ENCODE measurements around the gene CNTN4.

CNTN4 gene

DNA sequence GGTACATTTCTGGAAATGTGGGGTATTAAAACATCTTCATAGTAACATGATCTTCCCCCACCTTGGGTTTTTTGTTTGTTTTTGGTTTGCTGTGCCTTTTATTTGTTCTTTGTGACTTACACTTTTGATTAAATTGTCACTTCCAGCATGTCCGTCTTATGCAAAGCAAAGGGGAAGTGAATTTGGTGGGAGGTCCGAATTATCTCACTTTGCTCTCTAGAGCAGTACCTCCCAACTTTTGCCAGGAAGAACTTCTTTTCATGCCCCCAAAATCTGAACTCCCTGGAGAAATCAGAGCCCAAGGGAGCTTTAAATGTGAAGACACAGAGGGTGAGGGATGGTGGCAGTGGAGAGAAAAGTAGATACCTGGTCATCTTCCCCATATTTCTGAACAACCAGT lies 838.4 kb downstream of the CNTN4 start:
- no peak for DNase-seq (ENCODE audit: low read depth in 2 of 2)
- TF ChIP-seq, protein P1, sequence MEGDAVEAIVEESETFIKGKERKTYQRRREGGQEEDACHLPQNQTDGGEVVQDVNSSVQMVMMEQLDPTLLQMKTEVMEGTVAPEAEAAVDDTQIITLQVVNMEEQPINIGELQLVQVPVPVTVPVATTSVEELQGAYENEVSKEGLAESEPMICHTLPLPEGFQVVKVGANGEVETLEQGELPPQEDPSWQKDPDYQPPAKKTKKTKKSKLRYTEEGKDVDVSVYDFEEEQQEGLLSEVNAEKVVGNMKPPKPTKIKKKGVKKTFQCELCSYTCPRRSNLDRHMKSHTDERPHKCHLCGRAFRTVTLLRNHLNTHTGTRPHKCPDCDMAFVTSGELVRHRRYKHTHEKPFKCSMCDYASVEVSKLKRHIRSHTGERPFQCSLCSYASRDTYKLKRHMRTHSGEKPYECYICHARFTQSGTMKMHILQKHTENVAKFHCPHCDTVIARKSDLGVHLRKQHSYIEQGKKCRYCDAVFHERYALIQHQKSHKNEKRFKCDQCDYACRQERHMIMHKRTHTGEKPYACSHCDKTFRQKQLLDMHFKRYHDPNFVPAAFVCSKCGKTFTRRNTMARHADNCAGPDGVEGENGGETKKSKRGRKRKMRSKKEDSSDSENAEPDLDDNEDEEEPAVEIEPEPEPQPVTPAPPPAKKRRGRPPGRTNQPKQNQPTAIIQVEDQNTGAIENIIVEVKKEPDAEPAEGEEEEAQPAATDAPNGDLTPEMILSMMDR (IDR thresholded peaks at IDR 0.05; ENCODE audit: low read depth, low read length): no peak
- no peak overlapping the region for H3K4me3 ChIP-seq (replicated peaks in 1 of 2; ENCODE audit: low read depth in 2 of 2, low read length in 2 of 2)

DNA sequence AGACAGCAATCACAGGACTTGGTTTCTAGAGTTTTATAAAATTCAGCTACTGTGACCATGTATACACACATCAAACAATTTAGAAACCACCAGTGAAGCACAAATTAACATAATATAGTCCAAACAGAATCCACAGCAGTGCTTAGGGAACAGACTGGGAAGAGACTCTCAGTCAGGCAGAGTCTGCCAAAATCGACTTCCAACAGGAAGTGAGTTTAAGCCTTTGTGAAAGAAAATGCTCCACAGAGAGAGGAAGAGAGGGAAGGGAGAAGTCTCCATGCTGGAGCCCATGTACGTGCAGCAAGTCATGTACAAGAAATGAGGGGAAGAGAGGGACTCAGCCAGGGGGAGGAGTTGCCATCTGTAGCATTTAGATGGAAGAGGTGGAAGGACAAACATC lies 838.9 kb downstream of the CNTN4 start:
- no peak for DNase-seq (ENCODE audit: low read depth in 2 of 2)
- no peak overlapping the region for H3K4me3 ChIP-seq (replicated peaks in 1 of 2; ENCODE audit: low read depth in 2 of 2, low read length in 2 of 2)
- TF ChIP-seq, protein P1 (IDR thresholded peaks at IDR 0.05; ENCODE audit: low read depth, low read length): no peak

DNA sequence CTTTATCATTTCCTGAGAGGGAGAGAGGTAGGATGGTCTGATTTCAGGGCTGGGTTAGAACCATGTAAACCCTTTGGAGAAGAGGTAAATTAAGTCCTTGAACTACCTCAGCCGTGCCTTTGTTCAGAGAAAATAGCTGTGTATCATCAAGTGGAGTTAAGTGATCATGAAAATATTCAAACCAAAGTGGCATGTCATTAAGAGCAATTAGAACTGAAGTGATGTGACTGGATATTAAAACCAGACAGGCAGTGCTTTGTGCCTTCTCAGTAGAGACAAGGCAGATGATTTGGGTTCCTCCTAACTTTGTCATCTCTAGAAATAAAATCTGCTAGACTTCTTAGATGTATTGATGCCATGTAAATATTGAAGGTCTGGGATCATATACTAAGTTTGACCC lies 840.0 kb downstream of the CNTN4 start:
- TF ChIP-seq, protein P1 (IDR thresholded peaks at IDR 0.05; ENCODE audit: low read depth, low read length): no peak
- no peak for DNase-seq (ENCODE audit: low read depth in 2 of 2)
- H3K4me3 ChIP-seq (replicated peaks in 1 of 2; ENCODE audit: low read depth in 2 of 2, low read length in 2 of 2): no peak overlapping the region

DNA sequence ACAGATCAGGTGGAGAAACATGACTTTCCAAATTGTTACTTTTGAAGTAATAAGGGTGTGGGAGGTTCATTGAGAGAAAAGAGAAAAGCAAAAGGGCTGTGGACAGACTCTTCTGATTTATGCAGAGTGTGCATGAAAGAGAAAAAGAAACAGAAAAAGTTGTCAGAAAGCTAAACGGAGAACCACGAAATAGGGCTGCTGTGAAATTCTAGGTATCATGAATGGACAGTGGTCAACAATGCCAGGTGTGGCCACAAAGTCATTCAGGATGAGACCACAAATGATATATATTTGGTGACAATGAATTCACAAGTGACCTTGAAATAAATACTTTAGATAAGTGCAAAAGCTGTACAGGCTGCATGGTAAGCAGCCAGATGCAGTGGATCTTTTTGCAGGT lies 841.4 kb downstream of the CNTN4 start:
- no peak for DNase-seq (ENCODE audit: low read depth in 2 of 2)
- TF ChIP-seq, protein P1 (IDR thresholded peaks at IDR 0.05; ENCODE audit: low read depth, low read length): no peak
- H3K4me3 ChIP-seq (replicated peaks in 1 of 2; ENCODE audit: low read depth in 2 of 2, low read length in 2 of 2): no peak overlapping the region

DNA sequence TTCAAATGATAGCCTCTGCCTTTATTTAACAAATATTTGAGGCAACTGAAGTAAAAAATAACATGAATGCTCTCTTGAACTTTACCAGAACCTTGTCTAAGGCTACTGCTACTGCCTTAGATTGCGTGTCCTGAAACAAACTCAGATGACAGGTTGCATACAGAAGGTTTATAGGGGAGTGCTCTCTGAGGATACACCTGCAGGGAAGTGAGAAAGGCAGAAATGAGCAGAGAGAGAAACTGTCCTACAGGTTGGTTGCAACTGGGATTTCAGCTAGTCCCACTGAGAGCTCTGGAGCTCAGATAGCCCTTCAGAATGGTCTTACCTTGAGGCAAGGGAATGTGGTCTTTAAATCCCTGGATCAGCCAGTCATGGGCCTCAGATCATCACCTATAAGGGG lies 846.0 kb downstream of the CNTN4 start:
- DNase-seq (ENCODE audit: low read depth in 2 of 2): no peak
- TF ChIP-seq, protein P1 (IDR thresholded peaks at IDR 0.05; ENCODE audit: low read depth, low read length): no peak
- H3K4me3 ChIP-seq (replicated peaks in 1 of 2; ENCODE audit: low read depth in 2 of 2, low read length in 2 of 2): no peak overlapping the region

DNA sequence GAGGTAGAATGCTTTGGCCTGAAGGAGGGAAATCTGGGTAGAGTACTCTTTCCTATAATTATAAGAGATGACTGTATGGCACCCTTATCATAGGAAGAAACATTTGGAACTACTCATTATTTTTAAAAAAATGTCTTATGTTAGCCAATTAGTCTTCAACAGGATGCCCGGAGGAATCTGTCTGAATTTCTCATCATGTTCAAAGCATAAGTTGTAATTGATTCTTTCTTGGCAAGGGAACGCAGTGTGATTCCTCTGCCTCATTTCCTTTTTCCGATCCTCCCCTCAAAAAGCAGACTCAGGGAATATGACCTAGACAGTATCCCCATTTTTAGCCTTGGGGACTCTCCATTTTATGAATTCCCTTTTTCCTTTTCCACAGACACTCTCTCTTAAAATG lies 846.5 kb downstream of the CNTN4 start:
- DNase-seq (ENCODE audit: low read depth in 2 of 2): no peak
- H3K4me3 ChIP-seq (replicated peaks in 1 of 2; ENCODE audit: low read depth in 2 of 2, low read length in 2 of 2): no peak overlapping the region
- TF ChIP-seq, protein P1 (IDR thresholded peaks at IDR 0.05; ENCODE audit: low read depth, low read length): no peak

DNA sequence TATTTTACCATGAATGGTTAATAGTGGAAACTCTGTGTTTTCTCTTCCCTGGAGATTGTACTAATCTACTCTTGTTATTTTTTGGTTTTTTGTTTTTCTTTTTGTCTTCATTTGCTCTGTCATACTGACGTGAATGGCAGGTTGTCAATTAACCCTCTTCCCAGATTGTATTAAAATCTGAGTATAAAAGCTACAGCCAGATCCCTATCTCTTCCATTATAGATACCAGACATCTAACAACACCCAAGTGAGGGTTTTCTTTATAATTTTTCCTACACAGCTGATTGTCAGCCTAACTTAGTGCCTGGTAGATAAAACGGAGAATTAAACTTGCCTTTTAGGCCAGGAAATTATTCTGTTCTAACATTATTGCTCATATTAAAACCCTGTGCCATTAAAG lies 848.9 kb downstream of the CNTN4 start:
- no peak for DNase-seq (ENCODE audit: low read depth in 2 of 2)
- TF ChIP-seq, protein P1 (IDR thresholded peaks at IDR 0.05; ENCODE audit: low read depth, low read length): no peak
- no peak overlapping the region for H3K4me3 ChIP-seq (replicated peaks in 1 of 2; ENCODE audit: low read depth in 2 of 2, low read length in 2 of 2)

All from cardiac fibroblast (primary cell).